ACC112 (cell line): ENCODE data around the gene PHLDB3.

Experiments used
- H2AFZ ChIP-seq: fragments of 200-600 bp; sonication (generic); one replicate; pipeline ENCODE4 v1.6.0; 2017; ENCODE audit warnings: antibody characterized with exemption, low read length; ENCODE audit not compliant: unreplicated experiment
- H3K27ac ChIP-seq: fragments of 200-600 bp; sonication (generic); 2 replicates; pipeline ENCODE4 v1.5.1; 2014; ENCODE audit warnings: low read depth, mild to moderate bottlenecking, antibody characterized with exemption, low read length, moderate library complexity
- H3K27me3 ChIP-seq: fragments of 200-600 bp; sonication (generic); 2 replicates; pipeline ENCODE4 v1.6.1; 2014; ENCODE audit warnings: mild to moderate bottlenecking, antibody characterized with exemption, low read length, moderate library complexity, mixed read lengths; ENCODE audit not compliant: insufficient read depth
- H3K36me3 ChIP-seq: fragments of 200-600 bp; sonication (generic); 2 replicates; pipeline ENCODE4 v1.6.1; 2016; ENCODE audit warnings: mild to moderate bottlenecking, antibody characterized with exemption, low read length, moderate library complexity, mixed read lengths; ENCODE audit not compliant: insufficient read depth
- H3K4me1 ChIP-seq: fragments of 200-600 bp; sonication (generic); one replicate; pipeline ENCODE4 v1.6.1; 2016; ENCODE audit warnings: low read length, mixed read lengths; ENCODE audit not compliant: insufficient read depth, unreplicated experiment, control insufficient read depth
- H3K4me3 ChIP-seq: fragments of 200-600 bp; sonication (generic); 2 replicates; pipeline ENCODE4 v1.5.1; 2014; ENCODE audit warnings: mild to moderate bottlenecking, low read depth, low read length
- H3K79me2 ChIP-seq: fragments of 200-600 bp; sonication (generic); one replicate; pipeline ENCODE4 v1.6.0; 2016; ENCODE audit warnings: low read length; ENCODE audit not compliant: control insufficient read depth, unreplicated experiment, insufficient read depth

PHLDB3 gene

GRCh38 chr19:43430142-43430710 lies 74.3 kb downstream of the PHLDB3 start:
- Histone ChIP-seq H3K27ac (no peak overlapping the region), H2AFZ (no peak overlapping the region), H3K36me3 (no peaks in the 10 kb centered on the region), H3K4me1 (no peaks in the 10 kb centered on the region), H3K4me3 (no peak overlapping the region), H3K27me3 (no peaks in the 10 kb centered on the region), H3K79me2 (no peaks in the 10 kb centered on the region)

- Histone ChIP-seq H2AFZ (no peak overlapping the region), H3K4me3 (no peak overlapping the region), H3K27me3 (no peaks in the 10 kb centered on the region)
These were observed 75.2 kb downstream of the PHLDB3 start for GRCh38 chr19:43429395-43429794.

GRCh38 chr19:43425567-43426392 lies 78.8 kb downstream of the PHLDB3 start:
- Histone ChIP-seq H3K4me3 (no peak overlapping the region), H3K36me3 (no peaks in the 10 kb centered on the region), H3K27ac (no peak overlapping the region), H3K27me3 (no peaks in the 10 kb centered on the region), H3K4me1 (no peaks in the 10 kb centered on the region), H2AFZ (peak overlapping the region; percentile 30), H3K79me2 (no peaks in the 10 kb centered on the region)

More at GRCh38 chr19:43429395-43429794, 75.2 kb downstream of the PHLDB3 start:
- Histone ChIP-seq H3K4me1 (no peaks in the 10 kb centered on the region), H3K79me2 (no peaks in the 10 kb centered on the region), H3K36me3 (no peaks in the 10 kb centered on the region), H3K27ac (no peak overlapping the region)
